ENCODE measurements around the gene KLK14.

The KLK14 gene

GRCh38 chr19:51083181-51083580 is 494 bp upstream of the KLK14 start:
- no peak for DNase-seq

DNA sequence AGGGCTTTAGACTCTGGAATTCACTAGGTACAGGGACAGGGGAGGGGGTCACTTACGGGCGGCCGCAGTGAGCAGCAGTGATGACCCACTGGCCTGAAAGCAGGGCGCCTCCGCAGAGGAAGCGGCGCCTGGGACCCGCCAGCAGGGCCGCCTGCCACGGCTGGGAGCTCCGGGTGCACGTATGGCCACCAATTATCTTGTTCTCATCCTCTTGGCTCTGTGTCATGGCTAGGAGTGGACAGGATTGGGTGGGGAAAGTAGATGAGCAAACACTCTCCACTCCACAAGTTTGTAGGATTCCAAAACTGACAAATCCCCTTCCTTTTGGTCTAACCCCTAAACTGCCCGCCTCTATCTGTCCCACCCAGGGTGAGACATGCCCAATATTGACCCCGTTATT is 1.2 kb downstream of the KLK14 start:
- DNase-seq, result no peak

DNA sequence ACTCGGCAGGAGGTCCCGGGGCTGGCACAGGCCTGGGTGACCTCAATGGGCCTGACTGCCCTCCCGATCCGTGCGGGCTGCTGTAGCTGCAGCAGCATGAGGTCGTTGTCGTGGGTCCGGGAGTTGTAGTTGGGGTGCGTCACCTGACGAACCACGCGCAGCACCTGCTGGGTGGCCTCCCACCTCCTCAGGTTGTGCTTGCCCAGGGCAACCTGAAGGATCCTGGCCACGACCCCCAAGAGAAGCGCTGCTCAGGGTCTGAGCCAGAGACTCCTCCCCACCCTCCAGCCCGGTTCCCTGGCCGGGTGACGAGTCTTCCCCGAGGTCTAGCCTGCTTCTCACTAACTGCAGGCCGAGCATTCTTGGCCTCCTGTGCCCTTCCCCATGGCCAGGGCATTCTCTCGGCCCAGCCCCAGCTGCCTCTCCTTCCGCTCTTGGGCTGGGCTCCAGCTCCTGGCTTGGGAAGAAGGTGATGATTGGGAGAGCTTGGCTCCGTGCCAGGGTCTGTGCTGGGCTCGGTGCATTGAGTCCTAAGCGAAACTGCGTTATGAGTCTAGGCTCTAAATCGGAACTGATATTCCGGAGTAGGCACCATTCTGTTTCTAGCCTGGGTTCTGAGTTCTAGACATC is 3.1 kb downstream of the KLK14 start:
- no peak for DNase-seq

DNA sequence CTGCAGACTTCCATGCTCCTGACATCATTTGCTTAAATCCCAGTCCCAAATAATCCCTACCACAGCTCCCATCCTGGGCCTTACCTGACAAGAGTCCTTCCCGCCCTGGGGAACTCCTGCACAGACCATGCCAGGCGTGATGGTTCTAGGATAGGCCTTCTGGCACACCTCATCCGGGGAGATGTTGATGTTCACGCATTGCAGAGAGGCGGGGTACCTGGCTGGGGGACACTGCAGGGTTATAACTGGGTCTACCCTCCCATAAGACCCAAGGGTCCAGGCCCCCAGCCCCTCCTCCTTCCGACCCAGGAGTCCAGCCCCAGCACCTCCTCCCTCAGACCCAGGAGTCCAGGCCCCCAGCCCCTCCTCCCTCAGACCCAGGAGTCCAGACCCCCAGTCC is 4.0 kb downstream of the KLK14 start:
- no peak for DNase-seq

GRCh38 chr19:51078104-51078503 is 4.6 kb downstream of the KLK14 start:
- DNase-seq, result no peak

DNA sequence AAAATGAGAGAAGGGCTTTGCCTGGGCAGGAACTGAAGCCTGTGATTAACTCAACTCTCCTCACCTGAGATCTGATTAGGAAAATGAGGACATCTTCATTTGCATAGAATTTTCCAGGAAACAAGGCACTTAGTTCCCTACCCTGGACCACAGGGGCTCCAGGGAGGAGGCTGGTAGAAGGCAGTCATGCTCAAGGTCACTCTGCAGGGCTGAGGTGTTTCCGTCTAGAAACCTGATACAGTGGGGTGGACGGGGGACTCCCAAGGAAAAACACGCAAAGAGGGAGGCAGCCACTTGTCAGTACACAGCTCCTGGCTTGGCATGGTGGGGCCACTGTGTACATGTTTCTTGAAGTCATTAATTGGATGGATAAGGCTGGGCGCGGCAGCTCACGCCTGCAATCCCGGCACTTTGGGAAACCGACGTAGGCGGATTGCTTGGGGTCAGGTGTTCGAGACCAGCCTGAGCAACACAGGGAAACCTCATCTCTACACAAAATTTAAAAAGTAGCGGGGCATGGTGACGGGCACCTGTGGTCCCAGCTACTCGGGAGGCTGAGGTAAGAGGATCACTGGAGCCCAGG is 6.0 kb downstream of the KLK14 start:
- DNase-seq, result no peak

DNA sequence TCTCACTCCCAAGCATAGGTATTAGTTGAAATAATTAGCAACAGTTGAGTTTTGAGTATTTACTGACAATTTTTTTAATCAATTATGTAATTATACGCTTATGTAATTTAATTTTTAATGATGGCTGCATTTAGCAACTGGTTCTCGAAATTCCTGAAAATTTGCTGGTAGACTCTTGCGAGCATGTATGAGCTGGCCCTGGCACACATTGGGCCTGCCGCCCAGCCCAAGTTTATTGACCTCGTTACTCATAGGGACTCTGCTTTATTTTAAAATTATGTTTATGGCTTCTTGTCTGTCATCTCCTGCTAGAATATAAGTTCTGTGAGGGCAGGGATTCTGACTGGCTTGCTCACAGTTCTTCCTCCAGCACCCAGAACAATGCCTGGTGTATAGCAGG is 6.7 kb downstream of the KLK14 start:
- DNase-seq, result no peak

- DNase-seq, result no peak
These were observed 11.6 kb downstream of the KLK14 start for GRCh38 chr19:51071095-51071405.

- no peak for DNase-seq
These were observed 12.2 kb downstream of the KLK14 start for GRCh38 chr19:51070334-51071094.

DNA sequence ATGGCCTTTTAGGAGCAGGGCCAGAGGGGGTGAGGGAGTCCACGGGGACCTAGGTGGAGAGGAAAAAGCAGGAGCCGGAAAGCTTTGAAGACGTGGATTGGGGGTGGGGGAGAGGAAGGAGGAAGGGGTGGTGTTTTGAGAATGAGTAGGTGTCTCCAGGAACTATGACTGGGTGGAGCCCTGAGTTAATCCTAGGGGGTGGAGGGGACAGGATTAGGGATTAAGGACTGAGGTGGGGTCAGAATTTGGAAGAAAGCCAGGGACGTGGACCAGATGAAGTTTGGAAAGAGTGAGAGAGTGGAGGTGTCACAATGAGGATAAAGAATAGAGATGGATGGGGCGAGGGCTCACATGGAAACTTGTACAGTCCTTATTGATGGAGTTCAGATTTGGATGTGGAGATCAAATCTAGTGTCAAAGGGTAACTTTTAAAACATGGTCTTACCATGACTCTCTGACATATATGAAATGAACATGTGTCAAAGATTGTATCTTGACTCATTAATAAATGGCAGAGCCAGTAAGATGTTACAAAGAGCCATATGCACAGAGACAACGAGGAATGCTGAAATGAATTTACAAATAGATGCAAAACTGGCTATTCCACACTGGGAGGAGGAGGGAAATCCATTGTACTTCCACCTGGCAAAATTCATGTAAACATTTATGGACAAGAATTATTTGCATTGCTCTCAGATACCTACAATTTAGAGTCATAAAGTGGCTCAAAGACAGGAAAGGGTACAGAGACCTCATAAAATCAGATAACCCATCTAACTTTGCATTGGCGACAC is 16.1 kb downstream of the KLK14 start:
- DNase-seq, result no peak

GRCh38 chr19:51065221-51065960 is 17.3 kb downstream of the KLK14 start:
- DNase-seq, result no peak

GRCh38 chr19:51064534-51065220 is 18.0 kb downstream of the KLK14 start, which contains the start of gene KLK13:
Gene KLK13, minus strand, starts transcription at chr19:51065092. Its CDS starts 25 bp downstream, at chr19:51065067.
- DNase-seq, result no peak

- DNase-seq, result no peak
These were observed 19.0 kb downstream of the KLK14 start for GRCh38 chr19:51063664-51064063.

DNA sequence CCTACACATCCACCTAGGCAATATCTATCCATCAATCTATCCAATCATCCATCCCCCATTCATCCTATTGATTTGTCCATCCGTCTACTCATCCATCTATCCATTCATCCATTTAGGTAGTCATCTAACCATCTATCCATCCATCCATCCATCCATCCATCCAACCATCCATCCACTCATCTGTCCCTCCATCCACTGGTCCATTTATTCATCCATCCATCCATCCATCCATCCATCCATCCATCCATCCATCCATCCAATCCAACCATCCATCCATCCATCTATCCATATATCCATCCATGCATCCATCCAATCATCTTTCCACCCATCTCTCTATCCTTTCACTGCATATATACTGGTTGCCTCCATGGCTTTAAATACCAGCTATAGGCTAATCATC is 21.7 kb downstream of the KLK14 start:
- no peak for DNase-seq

DNA sequence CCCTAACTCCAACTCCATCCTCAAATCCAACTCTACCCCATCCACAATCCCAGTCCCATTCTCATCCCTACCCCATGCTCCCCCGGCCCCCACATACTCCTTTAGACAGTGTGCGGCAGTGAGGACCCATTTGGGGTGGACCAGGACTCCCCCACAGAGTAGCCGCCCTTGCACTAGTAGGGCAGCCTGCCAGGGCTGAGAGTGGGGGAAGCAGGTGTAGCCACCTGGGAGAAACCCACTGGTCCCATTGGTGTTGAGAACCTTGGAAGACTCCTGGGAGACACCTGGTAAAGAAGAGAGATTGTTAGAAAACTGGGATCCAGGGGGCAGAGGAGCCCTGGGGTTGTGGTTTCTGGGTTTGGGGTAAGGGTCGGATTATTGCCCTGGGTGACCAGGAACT is 22.4 kb downstream of the KLK14 start:
- no peak for DNase-seq

DNA sequence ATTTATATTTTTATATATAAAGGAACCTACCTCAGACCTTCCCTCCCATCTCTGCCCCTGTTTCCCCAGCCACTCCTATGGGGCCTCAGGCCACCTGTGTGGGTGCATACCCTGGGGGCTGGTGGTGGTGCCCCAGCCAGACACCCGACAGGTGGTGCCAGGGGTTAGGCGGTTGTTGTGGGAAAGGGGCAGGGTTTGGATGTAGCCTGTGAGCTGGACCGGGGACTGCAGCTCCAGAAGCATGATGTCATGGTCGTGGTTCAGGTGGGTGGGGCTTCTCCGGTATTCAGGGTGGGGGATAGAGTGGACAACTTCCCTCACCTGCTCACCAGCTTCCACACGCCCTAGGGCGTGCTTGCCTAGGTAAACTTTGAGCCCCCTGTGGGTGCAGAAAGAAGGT is 23.0 kb downstream of the KLK14 start:
- no peak for DNase-seq

DNA sequence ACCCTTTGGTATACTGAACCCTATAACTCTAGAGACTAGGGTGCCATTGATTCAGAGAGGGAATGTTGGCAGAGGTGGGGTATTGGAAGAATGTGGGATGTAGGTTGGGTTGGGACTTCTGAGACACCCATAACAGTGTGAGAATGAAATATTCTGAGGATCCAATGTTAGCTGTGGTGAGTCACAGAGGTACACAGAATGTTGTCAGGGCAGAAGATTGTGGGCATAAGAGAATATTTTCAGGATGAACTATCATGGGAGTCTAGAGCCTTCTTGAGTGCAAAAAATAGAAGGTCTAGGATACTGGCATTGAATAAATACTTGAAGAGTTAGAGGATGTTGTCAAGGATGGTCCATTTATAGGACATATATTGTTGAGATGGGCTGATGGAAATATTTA is 26.8 kb downstream of the KLK14 start:
- no peak for DNase-seq

GRCh38 chr19:51047031-51047335 is 35.7 kb downstream of the KLK14 start:
- DNase-seq, result no peak

DNA sequence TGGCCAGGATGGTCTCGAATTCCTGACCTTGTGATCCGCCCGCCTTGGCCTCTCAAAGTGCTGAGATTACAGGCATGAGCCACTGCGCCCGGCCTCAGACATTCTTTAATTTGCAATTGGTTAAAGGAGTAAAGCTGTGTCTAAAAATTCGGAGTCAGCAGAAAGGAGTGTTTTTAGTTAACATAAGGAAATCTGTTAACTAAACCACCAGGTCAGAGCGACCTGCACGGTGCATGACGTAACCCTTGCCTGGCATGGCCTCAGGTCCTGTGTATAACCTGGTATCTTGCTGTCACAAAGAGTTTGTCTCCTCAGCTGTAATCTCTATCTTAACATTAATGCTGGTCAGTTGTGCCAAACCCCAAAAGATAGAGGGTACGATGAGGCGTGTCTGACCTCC is 38.4 kb downstream of the KLK14 start:
- no peak for DNase-seq

DNA sequence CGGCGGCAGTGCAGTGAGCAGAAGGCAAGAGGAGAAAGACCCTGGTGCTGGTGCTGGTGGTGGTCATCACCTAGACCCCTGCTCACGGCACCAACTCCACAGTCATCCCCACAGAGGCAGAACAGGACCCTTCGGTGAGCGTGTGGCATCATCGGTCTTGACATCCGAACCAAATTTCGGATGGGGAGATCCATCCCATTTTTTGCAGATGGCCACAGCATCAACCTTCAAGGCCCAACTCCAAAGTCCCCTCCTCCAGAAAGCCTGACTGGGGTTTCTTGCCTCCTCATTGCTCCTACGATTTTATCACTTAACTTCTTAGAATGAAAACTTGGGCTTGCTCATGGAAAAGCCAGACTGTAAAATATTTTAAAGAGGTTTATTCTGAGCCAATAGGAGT is 39.2 kb downstream of the KLK14 start:
- DNase-seq, result no peak

DNA sequence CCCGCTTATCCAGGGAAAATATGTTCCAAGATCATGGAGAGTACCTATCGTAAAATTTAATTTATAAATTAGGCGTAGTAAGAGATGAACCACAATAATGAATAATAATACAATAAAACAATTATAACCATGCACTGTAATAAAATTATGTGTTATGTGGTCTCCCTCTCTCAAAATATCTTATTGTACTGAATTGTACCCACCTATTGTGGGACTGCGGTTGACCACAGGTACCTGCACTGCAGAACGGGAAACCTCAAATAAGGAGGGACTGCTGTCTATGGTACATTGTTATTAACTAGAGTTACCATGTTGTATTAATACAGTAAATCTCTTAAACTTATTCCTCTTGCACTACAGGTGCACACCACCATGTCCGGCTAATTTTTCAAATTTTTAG is 42.5 kb downstream of the KLK14 start:
- DNase-seq, result no peak

GRCh38 chr19:51036519-51036918 is 46.2 kb downstream of the KLK14 start:
- no peak for DNase-seq

GRCh38 chr19:51034704-51035103 is 48.0 kb downstream of the KLK14 start, which contains the start of gene KLK12:
Gene KLK12, minus strand, starts transcription at chr19:51035002. Its CDS starts 381 bp downstream, at chr19:51034621.
- DNase-seq, result no peak
